Activated CD8-positive, alpha-beta memory T cell treated with anti-CD3 and anti-CD28 coated beads for 1 hour (primary cell): ENCODE measurements around the gene KIAA0586.
"Not testable (repeated sequence)": the region's sequence is repeated elsewhere in the genome, so short reads cannot be mapped to it uniquely, and the experiment has no call there.

Source experiments
- DNase-seq, 2 donors: peaks; one replicate each; pipeline ENCODE4 v3.0.0-alpha.2; 2020; ENCODE audit warnings: low read depth in 1 of 2; ENCODE audit errors: extremely low read depth in 1 of 2

KIAA0586 gene

DNA sequence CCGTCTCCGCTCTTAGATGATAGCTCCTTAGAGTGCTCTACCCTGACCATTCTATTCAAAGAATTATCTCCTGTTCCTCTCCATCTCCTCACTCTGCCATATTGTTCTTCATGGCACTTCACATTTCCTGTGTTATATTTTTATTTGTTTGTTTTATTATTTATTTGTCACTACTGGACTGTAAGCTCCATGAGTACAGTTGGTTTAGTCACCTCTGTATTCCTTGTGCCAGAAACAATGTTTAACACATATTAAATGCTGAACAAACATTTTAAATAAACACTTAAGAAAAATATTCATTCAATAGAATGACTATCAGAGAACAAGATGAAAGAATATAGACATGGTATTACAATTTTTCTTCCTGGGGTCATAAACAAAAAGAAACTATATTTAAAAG lies 35.6 kb downstream of the KIAA0586 start:
- DNase-seq, result no peak

- no peak for DNase-seq
These were observed 37.1 kb downstream of the KIAA0586 start for GRCh38 chr14:58464652-58465051.

DNA sequence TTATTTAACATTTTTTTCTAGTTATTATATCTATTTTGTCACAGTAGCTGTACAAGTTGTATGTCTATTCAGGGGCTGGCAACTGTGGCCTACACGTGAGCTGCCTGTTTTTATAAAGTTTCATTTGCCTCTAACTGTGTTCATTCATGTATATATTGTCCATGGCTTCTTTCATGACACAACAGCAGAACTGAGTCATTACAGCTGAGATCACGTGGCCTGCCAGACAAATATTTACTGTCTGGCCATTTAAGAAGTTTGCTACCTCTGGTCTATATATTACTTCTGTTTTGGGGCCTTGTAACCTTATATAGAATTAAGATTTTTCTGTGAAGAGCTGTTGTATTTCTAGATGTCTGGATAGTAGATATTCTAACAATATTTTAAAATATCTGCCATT lies 37.9 kb downstream of the KIAA0586 start:
- no peak for DNase-seq

- DNase-seq, result no peak
These were observed 38.9 kb downstream of the KIAA0586 start for GRCh38 chr14:58466459-58466858.

GRCh38 chr14:58467575-58467974 lies 40.1 kb downstream of the KIAA0586 start:
- DNase-seq, result no peak

DNA sequence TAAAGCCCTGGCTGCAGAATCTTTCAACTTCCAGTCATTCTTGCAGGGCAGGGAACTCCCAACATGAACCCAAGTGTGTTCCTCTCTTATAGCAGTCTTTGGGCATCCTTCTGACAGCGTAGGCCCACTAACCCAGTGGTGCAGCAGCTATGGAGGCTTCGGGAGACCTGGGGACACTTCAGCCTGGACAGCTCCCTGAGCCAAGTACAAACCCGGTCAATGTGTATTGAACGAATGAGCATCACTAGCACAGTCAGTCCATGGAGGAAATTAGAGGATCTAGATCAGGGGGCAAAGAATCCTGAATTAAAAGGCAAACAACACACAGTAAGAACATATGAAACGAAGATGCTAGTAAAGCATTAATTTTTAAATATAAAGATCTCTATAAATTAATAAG lies 41.8 kb downstream of the KIAA0586 start:
- DNase-seq, result no peak

DNA sequence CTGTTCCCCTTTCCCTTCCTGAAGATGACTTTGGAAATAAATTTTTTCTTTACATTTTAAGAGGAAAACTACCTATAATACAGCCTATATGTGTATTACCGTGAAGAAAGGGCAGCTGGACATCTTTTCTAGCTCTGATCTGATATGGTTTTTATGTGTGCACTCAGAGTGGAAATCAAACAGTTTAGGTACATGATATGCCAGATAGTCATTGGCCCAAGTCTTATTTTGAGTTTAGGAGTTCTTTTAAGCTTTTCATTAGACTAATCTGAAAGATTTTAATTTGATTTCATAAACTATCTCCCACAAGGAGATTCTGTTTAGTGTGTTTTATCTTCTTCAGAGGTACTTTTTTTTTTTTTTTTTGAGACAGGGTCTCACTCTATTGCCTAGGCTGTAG lies 48.8 kb downstream of the KIAA0586 start:
- DNase-seq, result no peak

- no peak for DNase-seq
These were observed 50.1 kb downstream of the KIAA0586 start for GRCh38 chr14:58477653-58478052.

GRCh38 chr14:58478329-58478728 lies 50.8 kb downstream of the KIAA0586 start:
- not testable (repeated sequence) for DNase-seq

DNA sequence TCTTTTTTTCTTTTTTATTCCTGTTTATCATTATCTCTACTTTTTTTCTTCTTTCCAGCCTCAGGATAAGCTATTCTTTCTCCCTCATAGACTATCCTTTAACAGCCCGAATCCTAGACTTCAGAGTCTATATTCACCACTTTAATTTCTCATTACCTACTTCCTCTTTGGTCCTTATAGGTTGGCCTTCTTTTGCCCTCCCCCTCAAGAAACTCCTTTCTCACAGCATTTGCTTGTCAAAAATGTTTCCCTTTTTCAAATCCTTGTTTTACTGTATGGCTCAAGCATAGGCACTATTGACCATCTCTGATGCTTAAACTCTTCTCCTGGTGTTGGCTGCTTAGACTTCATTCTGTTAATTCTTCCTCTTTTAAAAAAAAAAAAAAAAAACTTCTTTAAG lies 52.5 kb downstream of the KIAA0586 start:
- DNase-seq, result no peak

GRCh38 chr14:58484176-58484575 lies 56.7 kb downstream of the KIAA0586 start:
- DNase-seq, result no peak

GRCh38 chr14:58488550-58488949 lies 61.0 kb downstream of the KIAA0586 start:
- no peak for DNase-seq

- DNase-seq, result no peak
These were observed 64.1 kb downstream of the KIAA0586 start for GRCh38 chr14:58491593-58491992.

- no peak for DNase-seq
These were observed 64.5 kb downstream of the KIAA0586 start for GRCh38 chr14:58492044-58492443.

GRCh38 chr14:58501214-58501816 lies 73.8 kb downstream of the KIAA0586 start:
- no peak for DNase-seq

DNA sequence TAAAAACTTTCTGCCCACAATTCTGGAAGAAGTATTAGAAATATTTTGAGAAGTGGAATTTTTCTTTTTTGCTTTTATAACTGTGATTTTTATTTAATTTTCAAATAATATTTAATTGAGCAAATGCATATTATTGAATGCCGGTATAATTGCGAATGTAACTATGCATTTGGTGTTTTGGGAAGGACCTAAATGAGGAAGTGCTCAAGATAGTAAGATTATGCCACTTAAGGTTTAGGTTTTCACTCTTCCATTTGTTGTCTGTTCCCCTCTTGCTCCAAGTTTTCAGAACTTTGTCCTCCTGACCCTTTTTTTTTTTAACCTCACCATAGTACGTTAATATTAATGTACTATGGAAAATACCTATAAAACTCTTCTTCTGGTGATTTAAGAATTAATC lies 85.8 kb downstream of the KIAA0586 start:
- no peak for DNase-seq

- DNase-seq, result no peak
These were observed 90.1 kb downstream of the KIAA0586 start for GRCh38 chr14:58517592-58517991.

GRCh38 chr14:58525691-58526090 lies 98.2 kb downstream of the KIAA0586 start:
- DNase-seq, result not testable (repeated sequence)

DNA sequence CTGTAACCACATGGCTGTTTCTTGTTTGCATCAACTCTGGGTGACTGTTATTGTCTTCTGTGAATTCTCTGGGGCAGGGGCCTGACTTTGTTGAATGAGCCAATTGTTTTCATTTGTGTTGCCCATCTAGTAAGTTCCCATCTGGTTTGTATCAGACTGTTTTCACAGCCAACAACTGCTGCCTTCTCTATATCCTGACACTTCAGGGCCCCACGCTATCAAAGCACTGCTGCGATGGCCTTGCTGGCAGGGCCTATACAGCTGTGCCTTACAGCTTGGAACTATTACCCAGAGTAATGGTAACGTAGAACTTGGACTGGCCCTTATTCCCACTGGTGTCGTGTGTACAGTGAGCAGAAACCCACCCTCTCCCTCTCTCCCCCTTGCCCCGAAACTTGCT lies 105.9 kb downstream of the KIAA0586 start:
- no peak for DNase-seq

- DNase-seq, result no peak
These were observed 107.5 kb downstream of the KIAA0586 start for GRCh38 chr14:58535044-58535443.

GRCh38 chr14:58537004-58537403 lies 109.5 kb downstream of the KIAA0586 start:
- no peak for DNase-seq

- DNase-seq, result no peak
These were observed 113.5 kb downstream of the KIAA0586 start for GRCh38 chr14:58540749-58541632.
